Tibial artery (tissue), 4 donors: ENCODE data around the gene ZNF654.

ENCODE experiments used
- DNase-seq, 2 donors: peaks; one replicate each; pipeline ENCODE4 v3.0.0-alpha.2; 2019
- H3K27ac ChIP-seq, 2 donors: fragments of 200-600 bp; sonication (generic) in 1 of 2; 1 replicate in 1 of 2; 2 replicates in 1 of 2; pipeline ENCODE4 v1.5.1; 2018 to 2019; ENCODE audit warnings: mild to moderate bottlenecking in 1 of 2
- H3K27me3 ChIP-seq, 2 donors: fragments of 200-600 bp; sonication (generic) in 1 of 2; one replicate each; pipeline versions ENCODE4 v1.5.1 to v1.6.0; 2016 to 2019
- H3K36me3 ChIP-seq, 3 donors: fragments of 200-600 bp; sonication (generic) in 2 of 3; one replicate each; pipeline ENCODE4 v1.5.1; 2016 to 2019; ENCODE audit warnings: mild to moderate bottlenecking in 2 of 3
- H3K4me1 ChIP-seq, 4 donors: fragments of 200-600 bp; sonication (generic) in 2 of 4; 1 replicate in 3 of 4; 2 replicates in 1 of 4; pipeline ENCODE4 v1.5.1; 2016 to 2019
- H3K4me3 ChIP-seq, 2 donors: fragments of 200-600 bp; sonication (generic) in 1 of 2; 1 replicate in 1 of 2; 2 replicates in 1 of 2; pipeline ENCODE4 v1.5.1; 2018 to 2019; ENCODE audit warnings: mild to moderate bottlenecking in 2 of 2
- H3K9me3 ChIP-seq, 3 donors: fragments of 200-600 bp; sonication (generic) in 1 of 3; one replicate each; pipeline ENCODE4 v1.5.1; 2016 to 2019
- CTCF ChIP-seq, 2 experiments: fragments of 200-600 bp in 1 of 2; fragments of 450-650 bp in 1 of 2; IDR thresholded peaks; one replicate each; pipeline ENCODE4 v1.5.1; 2017 to 2019; ENCODE audit warnings: antibody characterized with exemption in 2 of 2, mild to moderate bottlenecking in 1 of 2, moderate library complexity in 1 of 2
- intact Hi-C: fragments of 100-400 bp; cut with DNase I; formaldehyde crosslinking; loops from one replicate; pipeline ENCODE4 v1.15.0; 2023; ENCODE audit warnings: low total_unique reads

ZNF654 gene

GRCh38 chr3:88034491-88035275, 24.4 kb upstream of the ZNF654 start:
- Histone ChIP-seq H3K9me3 (no peaks in the 10 kb centered on the region), H3K36me3 (no peaks in the 10 kb centered on the region), H3K27me3 (no peaks in the 10 kb centered on the region), H3K4me1 (peaks cover 0 to 30% (median 6%) of the 10 kb centered on the region in 4 donors), H3K27ac (no peak overlapping the region), H3K4me3 (no peak overlapping the region)
- intact Hi-C loops: no loop called here
- TF ChIP-seq CTCF (IDR thresholded peaks at IDR 0.05): no peak
- no peak for DNase-seq

GRCh38 chr3:88036221-88036620, 22.8 kb upstream of the ZNF654 start:
- no peak overlapping the region for H3K27ac ChIP-seq
- intact Hi-C loops: no loop called here
- TF ChIP-seq CTCF (IDR thresholded peaks at IDR 0.05): no peak
- no peaks in the 10 kb centered on the region for H3K27me3 ChIP-seq
- H3K9me3 ChIP-seq: no peaks in the 10 kb centered on the region
- H3K4me3 ChIP-seq: no peak overlapping the region
- no peaks in the 10 kb centered on the region for H3K36me3 ChIP-seq
- H3K4me1 ChIP-seq: peaks cover 0 to 21% (median 6%) of the 10 kb centered on the region in 4 donors
- DNase-seq: no peak

- TF ChIP-seq CTCF (IDR thresholded peaks at IDR 0.05): no peak
- no peak overlapping the region for H3K4me3 ChIP-seq
- H3K27me3 ChIP-seq: no peaks in the 10 kb centered on the region
- H3K4me1 ChIP-seq: peaks cover 0 to 7% (median 2%) of the 10 kb centered on the region in 4 donors
- intact Hi-C loops: no loop called here
- H3K36me3 ChIP-seq: no peaks in the 10 kb centered on the region
- no peak for DNase-seq
- H3K9me3 ChIP-seq: no peaks in the 10 kb centered on the region
- no peak overlapping the region for H3K27ac ChIP-seq
Observed at GRCh38 chr3:88038566-88038965, 20.5 kb upstream of the ZNF654 start.

DNA sequence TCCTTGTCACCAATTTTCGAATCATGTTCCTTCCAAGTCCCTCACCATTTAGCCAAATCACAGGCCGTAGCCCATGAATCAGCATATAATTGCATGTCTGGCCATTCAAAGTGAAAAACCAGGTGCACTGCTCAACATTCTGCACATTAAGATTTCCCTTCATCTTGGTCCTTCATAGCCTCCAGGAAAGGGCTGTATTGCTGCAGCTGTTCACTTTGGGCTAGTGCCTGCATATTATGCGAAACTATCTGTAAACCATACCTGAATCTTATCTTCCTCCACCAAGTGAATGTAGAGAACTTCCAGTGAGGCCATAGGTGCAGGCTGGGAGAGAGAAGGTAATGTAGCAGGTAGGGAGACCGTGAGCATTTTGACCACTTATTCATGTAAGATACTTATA, 18.5 kb upstream of the ZNF654 start:
- DNase-seq: no peak
- H3K4me3 ChIP-seq: no peak overlapping the region

GRCh38 chr3:88041005-88041404, 18.1 kb upstream of the ZNF654 start:
- H3K4me3 ChIP-seq: no peak overlapping the region
- no peaks in the 10 kb centered on the region for H3K27me3 ChIP-seq
- TF ChIP-seq CTCF (IDR thresholded peaks at IDR 0.05): no peak
- H3K27ac ChIP-seq: no peak overlapping the region
- DNase-seq: no peak
- H3K4me1 ChIP-seq: no peaks in the 10 kb centered on the region
- no peaks in the 10 kb centered on the region for H3K9me3 ChIP-seq
- no peaks in the 10 kb centered on the region for H3K36me3 ChIP-seq
- intact Hi-C loops: no loop called here

More for the DNA sequence above, 18.5 kb upstream of the ZNF654 start:
- Histone ChIP-seq H3K36me3 (no peaks in the 10 kb centered on the region), H3K27ac (no peak overlapping the region), H3K4me1 (no peaks in the 10 kb centered on the region), H3K27me3 (no peaks in the 10 kb centered on the region), H3K9me3 (no peaks in the 10 kb centered on the region)
- TF ChIP-seq CTCF (IDR thresholded peaks at IDR 0.05): no peak
- intact Hi-C loops: no loop called here
